SK-N-SH treated with all-trans-retinoic acid at 6 μM for 48 hours (cell line): ENCODE measurements around the gene ACP2.
"Not testable (repeated sequence)": the region's sequence is repeated elsewhere in the genome, so short reads cannot be mapped to it uniquely, and the experiment has no call there.

ENCODE experiments used
- ATAC-seq: fragments of 200-7000 bp; cut with Tn5 transposase; 3 replicates; pipeline ENCODE4 v1.9.1; 2020; ENCODE audit warnings: mild to moderate bottlenecking, moderate library complexity
- ARNTL ChIP-seq: fragments of 450-650 bp; formaldehyde crosslinking; IDR thresholded peaks from 2 replicates; pipeline ENCODE4 v1.5.0; 2020; ENCODE audit warnings: low read depth, mild to moderate bottlenecking, moderate library complexity, borderline replicate concordance
- BACH2 ChIP-seq: fragments of 250-450 bp; sonication (Bioruptor Pico); IDR thresholded peaks from 2 replicates; pipeline ENCODE4 v1.9.0; 2021; ENCODE audit warnings: mild to moderate bottlenecking, borderline replicate concordance
- GLIS3 ChIP-seq: fragments of 250-450 bp; sonication (Bioruptor Pico); IDR thresholded peaks from 2 replicates; pipeline ENCODE4 v1.5.0; 2020; ENCODE audit warnings: mild to moderate bottlenecking, moderate library complexity
- ISL1 ChIP-seq: fragments of 250-450 bp; sonication (Bioruptor Pico); IDR thresholded peaks from 2 replicates; pipeline ENCODE4 v2.1.2; 2022; ENCODE audit warnings: mild to moderate bottlenecking, moderate library complexity
- SNAI2 ChIP-seq: fragments of 250-450 bp; sonication (Bioruptor Pico); IDR thresholded peaks from 2 replicates; pipeline ENCODE4 v1.5.0; 2020; ENCODE audit warnings: mild to moderate bottlenecking, moderate library complexity
- ZC3H10 ChIP-seq: fragments of 250-450 bp; sonication (Bioruptor Pico); IDR thresholded peaks from 2 replicates; pipeline ENCODE4 v1.5.1; 2021; ENCODE audit warnings: mild to moderate bottlenecking, moderate library complexity
- ZNF70 ChIP-seq: fragments of 450-650 bp; formaldehyde crosslinking; IDR thresholded peaks from 2 replicates; pipeline ENCODE4 v1.5.0; 2020; ENCODE audit warnings: mild to moderate bottlenecking, moderate library complexity
- TF ChIP-seq, protein P1 (sequence below): fragments of 250-450 bp; sonication (Bioruptor Pico); IDR thresholded peaks from 2 replicates; pipeline ENCODE4 v1.8.0; 2020; ENCODE audit warnings: mild to moderate bottlenecking, moderate library complexity, borderline replicate concordance

Gene ACP2

DNA sequence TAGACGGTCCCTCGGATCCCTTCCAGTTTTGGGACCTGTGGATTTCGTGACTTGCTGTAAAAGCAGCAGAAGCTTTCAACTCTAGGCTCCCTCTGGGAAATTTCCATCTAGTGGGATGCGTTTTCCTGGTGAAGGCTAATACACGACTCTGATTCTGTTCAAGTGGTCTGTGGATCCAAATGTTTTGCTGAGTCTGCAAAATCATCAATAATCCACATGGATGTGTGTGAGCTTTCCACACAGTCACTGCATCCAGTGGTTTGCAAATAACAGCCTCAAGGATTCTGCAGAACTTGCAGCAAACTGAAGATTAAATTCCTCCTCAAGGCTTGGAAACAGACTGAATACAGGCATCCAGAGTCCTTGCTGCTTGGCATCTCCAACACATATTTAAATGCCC, 46.0 kb downstream of the ACP2 start:
- TF ChIP-seq ZNF70 (CRISPR knock-in tag), result no peak
- no peak for TF ChIP-seq GLIS3
- TF ChIP-seq BACH2 (CRISPR knock-in tag), result no peak
- no peak for TF ChIP-seq SNAI2 (CRISPR knock-in tag)
- TF ChIP-seq ARNTL (CRISPR knock-in tag), result no peak
- ATAC-seq, result no peak

DNA sequence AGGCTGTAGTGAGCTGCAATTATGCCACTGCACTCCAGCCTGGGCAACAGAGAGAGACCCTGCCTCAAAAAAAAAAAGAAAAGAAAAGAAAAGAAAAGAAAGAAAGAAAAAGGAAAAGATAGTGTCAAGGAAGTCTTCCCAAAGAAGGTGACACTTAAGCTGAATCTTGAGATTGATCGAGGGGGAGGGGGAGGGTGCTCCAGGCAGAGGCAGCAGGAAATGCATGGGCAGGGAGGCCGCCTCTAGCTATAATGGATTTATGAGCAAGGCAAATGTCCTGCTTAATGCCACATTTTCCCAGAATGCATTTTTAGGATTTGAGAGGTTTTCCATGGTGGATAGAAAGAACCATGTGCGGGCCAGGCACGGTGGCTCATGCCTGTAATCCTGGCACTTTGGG, 47.6 kb downstream of the ACP2 start:
- no peak for ATAC-seq
- TF ChIP-seq ARNTL (CRISPR knock-in tag), result no peak
- TF ChIP-seq, protein P1, sequence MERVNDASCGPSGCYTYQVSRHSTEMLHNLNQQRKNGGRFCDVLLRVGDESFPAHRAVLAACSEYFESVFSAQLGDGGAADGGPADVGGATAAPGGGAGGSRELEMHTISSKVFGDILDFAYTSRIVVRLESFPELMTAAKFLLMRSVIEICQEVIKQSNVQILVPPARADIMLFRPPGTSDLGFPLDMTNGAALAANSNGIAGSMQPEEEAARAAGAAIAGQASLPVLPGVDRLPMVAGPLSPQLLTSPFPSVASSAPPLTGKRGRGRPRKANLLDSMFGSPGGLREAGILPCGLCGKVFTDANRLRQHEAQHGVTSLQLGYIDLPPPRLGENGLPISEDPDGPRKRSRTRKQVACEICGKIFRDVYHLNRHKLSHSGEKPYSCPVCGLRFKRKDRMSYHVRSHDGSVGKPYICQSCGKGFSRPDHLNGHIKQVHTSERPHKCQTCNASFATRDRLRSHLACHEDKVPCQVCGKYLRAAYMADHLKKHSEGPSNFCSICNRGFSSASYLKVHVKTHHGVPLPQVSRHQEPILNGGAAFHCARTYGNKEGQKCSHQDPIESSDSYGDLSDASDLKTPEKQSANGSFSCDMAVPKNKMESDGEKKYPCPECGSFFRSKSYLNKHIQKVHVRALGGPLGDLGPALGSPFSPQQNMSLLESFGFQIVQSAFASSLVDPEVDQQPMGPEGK (CRISPR knock-in tag), result no peak
- TF ChIP-seq, all 23 proteins: peak for 0

DNA sequence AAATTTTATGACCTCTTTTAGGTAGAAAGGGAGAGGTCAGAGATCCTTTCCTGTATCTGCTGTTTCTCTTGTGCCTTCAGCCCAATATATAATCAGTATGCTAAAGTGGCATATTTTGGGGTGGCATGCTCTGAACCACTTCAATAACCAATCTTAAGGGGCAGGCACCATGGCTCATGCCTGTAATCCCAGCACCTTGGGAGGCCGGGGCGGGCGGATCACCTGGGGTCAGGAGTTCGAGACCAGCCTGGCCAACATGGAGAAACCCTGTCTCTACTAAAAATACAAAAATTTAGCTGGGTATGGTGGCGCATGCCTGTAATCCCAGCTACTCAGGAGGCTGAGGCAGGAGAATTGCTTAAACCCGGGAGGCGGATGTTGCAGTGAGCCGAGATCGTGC, 50.5 kb downstream of the ACP2 start:
- not testable (repeated sequence) for ATAC-seq

DNA sequence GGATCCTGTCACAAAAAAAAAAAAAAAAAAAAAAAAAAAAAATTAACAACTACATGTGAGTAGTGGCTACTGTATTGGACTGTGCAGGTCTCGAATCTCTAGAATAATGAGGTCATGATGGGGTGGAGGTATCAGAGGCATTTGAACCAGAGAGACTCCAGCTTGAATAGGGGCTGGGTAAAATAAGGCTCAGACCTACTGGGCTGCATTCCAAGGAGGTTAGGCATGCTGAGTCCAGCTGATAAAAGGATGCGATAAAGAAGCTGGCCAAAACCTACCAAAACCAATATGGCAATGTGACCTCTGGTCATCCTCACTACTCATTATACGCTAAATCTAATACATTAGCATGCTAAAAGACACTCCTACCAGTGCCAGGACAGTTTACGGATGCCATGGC, 56.5 kb downstream of the ACP2 start:
- 0 out of 2 replicates have a peak, but pooled peaks have one; percentile 5 for TF ChIP-seq ISL1 (CRISPR knock-in tag)
- TF ChIP-seq ZC3H10 (CRISPR knock-in tag), result no peak
- ATAC-seq, result no peak; the same call in 2 of the 3 replicates

DNA sequence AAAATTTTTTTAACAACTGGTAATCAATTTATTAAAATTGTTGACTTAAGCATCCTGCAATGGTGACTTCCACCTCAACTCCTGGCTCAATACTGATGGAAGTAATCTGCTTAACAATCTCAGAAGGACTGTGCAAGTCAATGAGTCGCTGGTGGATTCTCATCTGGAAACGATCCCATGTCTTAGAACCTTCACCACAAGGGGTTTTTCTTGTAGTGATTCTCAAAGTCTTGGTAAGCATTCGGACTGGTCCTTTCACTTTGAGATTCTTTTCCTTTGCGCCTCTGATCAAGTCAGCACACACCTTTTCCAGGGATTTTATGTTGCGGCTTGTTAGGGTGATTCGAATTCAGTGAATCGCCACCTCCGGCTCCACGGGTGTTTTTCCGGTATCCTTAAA, 57.5 kb downstream of the ACP2 start:
- ATAC-seq, result not testable (repeated sequence)
